SK-N-MC (cell line): Measurements from ENCODE around the gene KRTAP10-10.

Source experiments
- EZH2 ChIP-seq: fragments of 200-600 bp; sonication (generic); IDR thresholded peaks from one replicate; pipeline ENCODE4 v1.6.1; 2017; ENCODE audit warnings: antibody characterized with exemption
- POLR2AphosphoS5 ChIP-seq: IDR thresholded peaks from 2 replicates; pipeline ENCODE4 v1.6.1; 2012; ENCODE audit warnings: mild to moderate bottlenecking, low read depth, low read length, borderline replicate concordance

GRCh38 chr21:44681152-44681551 is 44.0 kb downstream of the KRTAP10-10 start:
- TF ChIP-seq EZH2: no peak
- TF ChIP-seq POLR2AphosphoS5: no peak
